ENCODE measurements around the gene WBP2NL. TPM values are rescaled to one million over a fixed set of nuclear protein-coding genes. Genes with fewer than 3 reads are reported as not detected.

WBP2NL gene
- total RNA-seq, 1 donor = 0.72 TPM

- no peak overlapping the region for H3K27ac ChIP-seq (ENCODE audit: low read depth, low read length)
- no peaks in the 10 kb centered on the region for H3K9me3 ChIP-seq (ENCODE audit: low read depth, low read length)
- TF ChIP-seq CTCF (IDR thresholded peaks at IDR 0.05; ENCODE audit: extremely low read depth, low read depth, low read length) = no peak
- peaks cover 5% of the 10 kb centered on the region for H3K27me3 ChIP-seq (ENCODE audit: insufficient read depth, low read length)
- no peak overlapping the region for H3K4me3 ChIP-seq (ENCODE audit: insufficient read depth, low read length)
- no peaks in the 10 kb centered on the region for H3K79me2 ChIP-seq (ENCODE audit: insufficient read depth, low read length)
- H3K36me3 ChIP-seq (ENCODE audit: insufficient read depth, low read length) = no peaks in the 10 kb centered on the region
- H4K20me1 ChIP-seq (ENCODE audit: insufficient read depth, low read length) = no peaks in the 10 kb centered on the region
- peak; percentile 32 for DNase-seq (ENCODE audit: insufficient read length, low spot score, missing footprints)
- no peaks in the 10 kb centered on the region for H3K4me1 ChIP-seq (ENCODE audit: insufficient read depth, low read length)
- peak overlapping the region; percentile 69 for H2AFZ ChIP-seq (ENCODE audit: low read length)
- no peak overlapping the region for H3K4me2 ChIP-seq (ENCODE audit: insufficient read depth, low read length)
Observed at GRCh38 chr22:41966225-41966606, 32.4 kb upstream of the WBP2NL start.

GRCh38 chr22:41966607-41967240, 31.9 kb upstream of the WBP2NL start:
- Histone ChIP-seq H3K27ac (ENCODE audit: low read depth, low read length) (no peak overlapping the region), H2AFZ (ENCODE audit: low read length) (peak overlapping the region; percentile 69), H3K9me3 (ENCODE audit: low read depth, low read length) (no peaks in the 10 kb centered on the region), H3K27me3 (ENCODE audit: insufficient read depth, low read length) (peaks cover 5% of the 10 kb centered on the region), H3K4me3 (ENCODE audit: insufficient read depth, low read length) (no peak overlapping the region), H3K4me1 (ENCODE audit: insufficient read depth, low read length) (no peaks in the 10 kb centered on the region), H3K79me2 (ENCODE audit: insufficient read depth, low read length) (no peaks in the 10 kb centered on the region), H3K36me3 (ENCODE audit: insufficient read depth, low read length) (no peaks in the 10 kb centered on the region), H4K20me1 (ENCODE audit: insufficient read depth, low read length) (no peaks in the 10 kb centered on the region), H3K4me2 (ENCODE audit: insufficient read depth, low read length) (no peak overlapping the region)
- peak; percentile 64 for TF ChIP-seq CTCF (IDR thresholded peaks at IDR 0.05; ENCODE audit: extremely low read depth, low read depth, low read length)
- peak; percentile 98 for DNase-seq (ENCODE audit: insufficient read length, low spot score, missing footprints)

GRCh38 chr22:41968601-41969000, 30.0 kb upstream of the WBP2NL start:
- Histone ChIP-seq H4K20me1 (ENCODE audit: insufficient read depth, low read length) (no peaks in the 10 kb centered on the region), H3K4me1 (ENCODE audit: insufficient read depth, low read length) (no peaks in the 10 kb centered on the region), H3K27ac (ENCODE audit: low read depth, low read length) (no peak overlapping the region), H3K36me3 (ENCODE audit: insufficient read depth, low read length) (no peaks in the 10 kb centered on the region), H3K4me3 (ENCODE audit: insufficient read depth, low read length) (no peak overlapping the region), H3K79me2 (ENCODE audit: insufficient read depth, low read length) (no peaks in the 10 kb centered on the region), H2AFZ (ENCODE audit: low read length) (no peak overlapping the region), H3K4me2 (ENCODE audit: insufficient read depth, low read length) (no peak overlapping the region), H3K9me3 (ENCODE audit: low read depth, low read length) (no peaks in the 10 kb centered on the region), H3K27me3 (ENCODE audit: insufficient read depth, low read length) (peaks cover 16% of the 10 kb centered on the region)
- no peak for TF ChIP-seq CTCF (IDR thresholded peaks at IDR 0.05; ENCODE audit: extremely low read depth, low read depth, low read length)
- DNase-seq (ENCODE audit: insufficient read length, low spot score, missing footprints) = no peak

GRCh38 chr22:41969110-41969646, 29.4 kb upstream of the WBP2NL start, which contains the start of gene SEPTIN3:
TSS of gene SEPTIN3 (plus strand) at chr22:41969443. CDS start at chr22:41971493, 2,050 bp downstream.
- H3K4me3 ChIP-seq (ENCODE audit: insufficient read depth, low read length) = no peak within 1 kb of the TSS
- peaks cover 16% of the 10 kb centered on the region for H3K27me3 ChIP-seq (ENCODE audit: insufficient read depth, low read length)
- no peaks in the 10 kb centered on the region for H3K9me3 ChIP-seq (ENCODE audit: low read depth, low read length)
- peak; percentile 64 for DNase-seq (ENCODE audit: insufficient read length, low spot score, missing footprints)
- no peak within 1 kb of the TSS for H2AFZ ChIP-seq (ENCODE audit: low read length)
- H3K79me2 ChIP-seq (ENCODE audit: insufficient read depth, low read length) = no peaks in the 10 kb centered on the region
- H3K4me2 ChIP-seq (ENCODE audit: insufficient read depth, low read length) = no peak within 1 kb of the TSS
- no peaks in the 10 kb centered on the region for H3K36me3 ChIP-seq (ENCODE audit: insufficient read depth, low read length)
- no peaks in the 10 kb centered on the region for H3K4me1 ChIP-seq (ENCODE audit: insufficient read depth, low read length)
- no peaks in the 10 kb centered on the region for H4K20me1 ChIP-seq (ENCODE audit: insufficient read depth, low read length)
- TF ChIP-seq CTCF (IDR thresholded peaks at IDR 0.05; ENCODE audit: extremely low read depth, low read depth, low read length) = no peak
- no peak within 1 kb of the TSS for H3K27ac ChIP-seq (ENCODE audit: low read depth, low read length)
